ENCODE data around the gene SEC24A. TPM values are rescaled to one million over a fixed set of nuclear protein-coding genes. Genes with fewer than 3 reads are reported as not detected.
"Not testable (repeated sequence)": the region's sequence is repeated elsewhere in the genome, so short reads cannot be mapped to it uniquely, and the experiment has no call there.

Gene SEC24A
- total RNA-seq, 1 experiment from 2014 or later, result 22.0 TPM

DNA sequence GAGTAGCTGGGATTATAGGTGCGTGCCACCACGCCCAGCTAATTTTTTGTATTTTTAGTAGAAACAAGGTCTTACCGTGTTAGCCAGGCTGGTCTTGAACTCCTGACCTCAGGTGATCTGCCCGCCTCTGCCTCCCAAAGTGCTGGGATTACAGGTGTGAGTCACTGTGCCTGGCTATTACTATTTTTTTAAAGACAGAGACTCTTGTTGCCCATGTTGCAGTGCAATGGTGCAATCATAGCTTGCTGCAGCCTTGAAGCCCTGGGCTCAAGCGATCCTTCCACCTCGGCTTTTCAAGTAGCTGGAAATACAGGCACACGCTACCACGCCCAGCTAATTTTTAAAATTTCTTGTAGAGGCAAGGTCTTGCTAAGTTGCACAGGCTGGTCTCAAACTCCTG is 41.6 kb downstream of the SEC24A start:
- CTCF ChIA-PET; BruUV-seq (replicated peaks); H3K9me3 ChIP-seq (ENCODE audit: low read depth, low read length, poor library complexity, severe bottlenecking); H3K27ac ChIP-seq (ENCODE audit: low read depth, low read length, poor library complexity, severe bottlenecking); DNase-seq (ENCODE audit: low spot score); intact Hi-C loops (cut with micrococcal nuclease; ENCODE audit: unreplicated experiment); H3K4me1 ChIP-seq (ENCODE audit: insufficient read depth, low read length, poor library complexity, severe bottlenecking); H3K4me3 ChIP-seq (ENCODE audit: low read depth, low read length, poor library complexity, severe bottlenecking); POLR2A ChIA-PET (ENCODE audit: low non-redundant PET); H3K27me3 ChIP-seq (replicated peaks; ENCODE audit: insufficient read depth, low read depth, low read length, poor library complexity): not testable (repeated sequence)
- H3K36me3 ChIP-seq (ENCODE audit: insufficient read depth, low read length, poor library complexity, severe bottlenecking), result peaks cover 11% of the 10 kb centered on the region

DNA sequence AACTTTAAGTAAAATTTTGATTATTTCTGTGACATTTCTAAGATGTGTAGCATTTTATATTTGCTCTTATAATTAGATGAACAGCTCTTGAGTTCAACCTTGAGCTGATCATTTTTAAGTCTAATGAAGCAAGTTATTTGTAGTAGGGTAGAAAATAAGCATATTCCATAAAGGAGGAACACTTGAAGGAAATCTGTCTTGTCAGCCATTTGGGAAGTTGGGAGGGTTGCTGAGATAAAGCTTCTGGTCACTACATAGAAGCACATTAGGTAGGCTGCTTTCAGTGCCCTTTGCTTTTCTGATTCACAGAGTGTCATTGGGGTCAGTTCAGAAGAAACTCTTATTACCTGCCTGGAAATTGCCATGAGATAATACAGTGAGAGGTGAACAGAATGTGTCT is 44.1 kb downstream of the SEC24A start:
- POLR2A ChIA-PET (ENCODE audit: low non-redundant PET), result no interaction called here
- no peaks in the 10 kb centered on the region for H3K27me3 ChIP-seq (replicated peaks; ENCODE audit: insufficient read depth, low read depth, low read length, poor library complexity)
- no peak overlapping the region for H3K27ac ChIP-seq (ENCODE audit: low read depth, low read length, poor library complexity, severe bottlenecking)
- no peak overlapping the region for H3K4me3 ChIP-seq (ENCODE audit: low read depth, low read length, poor library complexity, severe bottlenecking)
- TF ChIP-seq, protein P1, sequence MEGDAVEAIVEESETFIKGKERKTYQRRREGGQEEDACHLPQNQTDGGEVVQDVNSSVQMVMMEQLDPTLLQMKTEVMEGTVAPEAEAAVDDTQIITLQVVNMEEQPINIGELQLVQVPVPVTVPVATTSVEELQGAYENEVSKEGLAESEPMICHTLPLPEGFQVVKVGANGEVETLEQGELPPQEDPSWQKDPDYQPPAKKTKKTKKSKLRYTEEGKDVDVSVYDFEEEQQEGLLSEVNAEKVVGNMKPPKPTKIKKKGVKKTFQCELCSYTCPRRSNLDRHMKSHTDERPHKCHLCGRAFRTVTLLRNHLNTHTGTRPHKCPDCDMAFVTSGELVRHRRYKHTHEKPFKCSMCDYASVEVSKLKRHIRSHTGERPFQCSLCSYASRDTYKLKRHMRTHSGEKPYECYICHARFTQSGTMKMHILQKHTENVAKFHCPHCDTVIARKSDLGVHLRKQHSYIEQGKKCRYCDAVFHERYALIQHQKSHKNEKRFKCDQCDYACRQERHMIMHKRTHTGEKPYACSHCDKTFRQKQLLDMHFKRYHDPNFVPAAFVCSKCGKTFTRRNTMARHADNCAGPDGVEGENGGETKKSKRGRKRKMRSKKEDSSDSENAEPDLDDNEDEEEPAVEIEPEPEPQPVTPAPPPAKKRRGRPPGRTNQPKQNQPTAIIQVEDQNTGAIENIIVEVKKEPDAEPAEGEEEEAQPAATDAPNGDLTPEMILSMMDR (conservative IDR thresholded peaks at IDR 0.05; ENCODE audit: low read depth, low read length), result no peak
- H3K36me3 ChIP-seq (ENCODE audit: insufficient read depth, low read length, poor library complexity, severe bottlenecking), result peaks cover 15% of the 10 kb centered on the region
- DNase-seq (ENCODE audit: low spot score), result no peak
- CTCF ChIA-PET, result no interaction called here
- no peaks in the 10 kb centered on the region for H3K9me3 ChIP-seq (ENCODE audit: low read depth, low read length, poor library complexity, severe bottlenecking)
- intact Hi-C loops (cut with micrococcal nuclease; ENCODE audit: unreplicated experiment), result no loop called here
- BruUV-seq (replicated peaks), result no TSS peak
- no peaks in the 10 kb centered on the region for H3K4me1 ChIP-seq (ENCODE audit: insufficient read depth, low read length, poor library complexity, severe bottlenecking)

DNA sequence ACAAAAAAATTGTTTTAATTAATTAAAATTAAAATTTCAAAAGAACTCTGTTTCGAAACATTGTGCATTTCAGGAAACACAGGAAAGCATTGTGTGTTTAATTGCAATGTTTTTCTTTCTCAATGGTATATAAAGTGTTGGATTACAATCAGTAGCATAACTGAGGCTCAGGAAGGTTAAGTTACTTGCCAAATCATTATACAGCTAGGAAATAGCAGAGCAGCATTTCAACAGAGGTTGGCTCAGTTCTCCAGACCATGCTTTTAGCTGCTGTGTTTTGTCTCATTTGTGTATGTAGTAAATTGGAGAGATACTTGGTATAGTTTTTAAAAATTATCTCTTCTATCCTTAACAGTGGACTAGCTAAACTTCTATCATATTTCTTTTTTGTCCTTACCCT is 59.7 kb downstream of the SEC24A start:
- TF ChIP-seq, protein P1 (conservative IDR thresholded peaks at IDR 0.05; ENCODE audit: low read depth, low read length), result no peak
- TF ChIP-seq EZH2 (IDR thresholded peaks at IDR 0.05; ENCODE audit: borderline replicate concordance, low read depth, low read length, poor library complexity, severe bottlenecking), result no peak
- CTCF ChIA-PET, result no interaction called here
- POLR2A ChIA-PET (ENCODE audit: low non-redundant PET), result no interaction called here
- peaks cover 37% of the 10 kb centered on the region for H3K36me3 ChIP-seq (ENCODE audit: insufficient read depth, low read length, poor library complexity, severe bottlenecking)
- no peak overlapping the region for H3K4me3 ChIP-seq (ENCODE audit: low read depth, low read length, poor library complexity, severe bottlenecking)
- intact Hi-C loops (cut with micrococcal nuclease; ENCODE audit: unreplicated experiment), result no loop called here
- no TSS peak for BruUV-seq (replicated peaks)
- no peaks in the 10 kb centered on the region for H3K27me3 ChIP-seq (replicated peaks; ENCODE audit: insufficient read depth, low read depth, low read length, poor library complexity)
- no peaks in the 10 kb centered on the region for H3K9me3 ChIP-seq (ENCODE audit: low read depth, low read length, poor library complexity, severe bottlenecking)
- no peak for DNase-seq (ENCODE audit: low spot score)
- no peak overlapping the region for H3K27ac ChIP-seq (ENCODE audit: low read depth, low read length, poor library complexity, severe bottlenecking)
- no peaks in the 10 kb centered on the region for H3K4me1 ChIP-seq (ENCODE audit: insufficient read depth, low read length, poor library complexity, severe bottlenecking)

DNA sequence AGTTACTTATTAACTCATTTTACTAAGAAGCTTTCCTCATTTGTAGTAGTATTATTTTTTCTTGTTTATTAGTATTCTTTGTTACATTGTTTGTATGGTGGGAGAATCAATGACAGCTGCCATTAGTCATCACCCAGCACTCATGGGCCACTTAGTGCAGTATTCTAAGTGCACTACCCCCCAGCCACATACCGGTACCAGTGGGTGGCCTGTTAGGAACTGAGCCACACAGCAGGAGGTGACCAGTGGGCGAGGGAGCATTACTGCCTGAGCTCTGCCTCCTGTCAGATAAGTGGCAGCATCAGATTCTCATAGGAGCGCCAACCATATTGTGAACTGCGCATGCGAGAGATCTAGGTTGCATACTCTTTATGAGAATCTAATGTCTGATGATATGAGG is 65.5 kb downstream of the SEC24A start:
- Histone ChIP-seq H3K36me3 (ENCODE audit: insufficient read depth, low read length, poor library complexity, severe bottlenecking) (peaks cover 27% of the 10 kb centered on the region), H3K27ac (ENCODE audit: low read depth, low read length, poor library complexity, severe bottlenecking) (no peak overlapping the region), H3K9me3 (ENCODE audit: low read depth, low read length, poor library complexity, severe bottlenecking) (no peaks in the 10 kb centered on the region), H3K27me3 (replicated peaks; ENCODE audit: insufficient read depth, low read depth, low read length, poor library complexity) (no peaks in the 10 kb centered on the region), H3K4me1 (ENCODE audit: insufficient read depth, low read length, poor library complexity, severe bottlenecking) (no peaks in the 10 kb centered on the region), H3K4me3 (ENCODE audit: low read depth, low read length, poor library complexity, severe bottlenecking) (no peak overlapping the region)
- DNase-seq (ENCODE audit: low spot score), result peak; percentile 84
- POLR2A ChIA-PET (ENCODE audit: low non-redundant PET), result no interaction called here
- intact Hi-C loops (cut with micrococcal nuclease; ENCODE audit: unreplicated experiment), result no loop called here
- BruUV-seq (replicated peaks), result no TSS peak
- CTCF ChIA-PET, result no interaction called here
- TF ChIP-seq, protein P1 (conservative IDR thresholded peaks at IDR 0.05; ENCODE audit: low read depth, low read length), result no peak

Measured in A673 (cell line).